Measurements from ENCODE around the gene HIVEP3.

DNA sequence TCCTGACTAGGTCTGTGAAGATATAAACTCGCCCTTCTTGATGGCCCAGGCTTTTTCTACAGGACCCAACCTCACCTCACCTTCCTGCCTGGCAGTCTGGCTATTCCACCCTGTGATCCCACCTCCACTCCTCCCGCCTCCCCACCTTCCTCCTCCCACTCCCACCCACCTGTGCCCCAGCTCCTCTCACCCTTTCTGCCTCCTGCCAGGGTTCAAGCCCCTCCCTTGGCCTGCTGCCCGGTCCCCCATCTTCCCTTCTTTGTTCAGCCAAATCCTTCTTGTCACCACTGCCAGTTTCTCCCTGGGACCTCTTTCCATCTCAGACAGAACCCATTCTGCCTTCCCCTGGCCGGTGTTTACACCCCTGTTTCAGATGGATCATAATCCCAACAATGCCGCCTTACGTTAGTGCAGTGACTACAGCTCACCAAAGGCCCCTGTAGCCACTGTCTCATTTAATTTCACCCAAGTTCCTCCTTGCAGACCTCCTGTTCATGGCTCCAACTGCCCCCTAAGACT, 306.7 kb downstream of the HIVEP3 start:
- TF ChIP-seq CTCF (IDR thresholded peaks at IDR 0.05; ENCODE audit: low read depth, low read length) = no peak
- no peak for TF ChIP-seq MAX (IDR thresholded peaks at IDR 0.05; ENCODE audit: low read depth, low read length)
